PFSK-1 (cell line): ENCODE results near the gene RXFP1.

ENCODE experiments used
- FOXP2 ChIP-seq: optimal IDR thresholded peaks from 2 replicates; pipeline ENCODE3; 2011; ENCODE audit warnings: borderline replicate concordance, control low read depth, inconsistent platforms; ENCODE audit not compliant: insufficient read depth; ENCODE audit errors: extremely low read length, extremely low read depth
- POLR2AphosphoS5 ChIP-seq: IDR thresholded peaks from 2 replicates; pipeline ENCODE4 v1.6.1; 2012; ENCODE audit warnings: low read depth, mild to moderate bottlenecking, control low read depth, low read length, moderate library complexity
- SIN3A ChIP-seq: IDR thresholded peaks from 2 replicates; pipeline ENCODE4 v1.6.1; 2012; ENCODE audit warnings: mild to moderate bottlenecking, low read length, moderate library complexity, borderline replicate concordance; ENCODE audit not compliant: insufficient read depth
- TAF1 ChIP-seq: IDR thresholded peaks from 2 replicates; pipeline ENCODE4 v1.6.1; 2012; ENCODE audit warnings: low read length, control low read depth, borderline replicate concordance; ENCODE audit not compliant: insufficient read depth
- TF ChIP-seq, protein P1 (sequence below), 2 experiments: IDR thresholded peaks; 2 replicates each; pipeline versions ENCODE4 v1.6.1 to v1.8.0; 2011 to 2012; ENCODE audit warnings: low read depth in 2 of 2, low read length in 2 of 2, control low read depth in 1 of 2, inconsistent platforms in 1 of 2, mild to moderate bottlenecking in 1 of 2, moderate library complexity in 1 of 2; ENCODE audit not compliant: insufficient read depth in 1 of 2

Gene RXFP1

GRCh38 chr4:158534727-158535126 lies 13.0 kb downstream of the RXFP1 start:
- TF ChIP-seq SIN3A (no peak), POLR2AphosphoS5 (no peak), FOXP2 (no peak), TAF1 (no peak)
- TF ChIP-seq, protein P1, sequence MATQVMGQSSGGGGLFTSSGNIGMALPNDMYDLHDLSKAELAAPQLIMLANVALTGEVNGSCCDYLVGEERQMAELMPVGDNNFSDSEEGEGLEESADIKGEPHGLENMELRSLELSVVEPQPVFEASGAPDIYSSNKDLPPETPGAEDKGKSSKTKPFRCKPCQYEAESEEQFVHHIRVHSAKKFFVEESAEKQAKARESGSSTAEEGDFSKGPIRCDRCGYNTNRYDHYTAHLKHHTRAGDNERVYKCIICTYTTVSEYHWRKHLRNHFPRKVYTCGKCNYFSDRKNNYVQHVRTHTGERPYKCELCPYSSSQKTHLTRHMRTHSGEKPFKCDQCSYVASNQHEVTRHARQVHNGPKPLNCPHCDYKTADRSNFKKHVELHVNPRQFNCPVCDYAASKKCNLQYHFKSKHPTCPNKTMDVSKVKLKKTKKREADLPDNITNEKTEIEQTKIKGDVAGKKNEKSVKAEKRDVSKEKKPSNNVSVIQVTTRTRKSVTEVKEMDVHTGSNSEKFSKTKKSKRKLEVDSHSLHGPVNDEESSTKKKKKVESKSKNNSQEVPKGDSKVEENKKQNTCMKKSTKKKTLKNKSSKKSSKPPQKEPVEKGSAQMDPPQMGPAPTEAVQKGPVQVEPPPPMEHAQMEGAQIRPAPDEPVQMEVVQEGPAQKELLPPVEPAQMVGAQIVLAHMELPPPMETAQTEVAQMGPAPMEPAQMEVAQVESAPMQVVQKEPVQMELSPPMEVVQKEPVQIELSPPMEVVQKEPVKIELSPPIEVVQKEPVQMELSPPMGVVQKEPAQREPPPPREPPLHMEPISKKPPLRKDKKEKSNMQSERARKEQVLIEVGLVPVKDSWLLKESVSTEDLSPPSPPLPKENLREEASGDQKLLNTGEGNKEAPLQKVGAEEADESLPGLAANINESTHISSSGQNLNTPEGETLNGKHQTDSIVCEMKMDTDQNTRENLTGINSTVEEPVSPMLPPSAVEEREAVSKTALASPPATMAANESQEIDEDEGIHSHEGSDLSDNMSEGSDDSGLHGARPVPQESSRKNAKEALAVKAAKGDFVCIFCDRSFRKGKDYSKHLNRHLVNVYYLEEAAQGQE (IDR thresholded peaks at IDR 0.05; ENCODE audit: insufficient read depth in 1 of 2, low read depth in 2 of 2, low read length in 2 of 2) = no peak

DNA sequence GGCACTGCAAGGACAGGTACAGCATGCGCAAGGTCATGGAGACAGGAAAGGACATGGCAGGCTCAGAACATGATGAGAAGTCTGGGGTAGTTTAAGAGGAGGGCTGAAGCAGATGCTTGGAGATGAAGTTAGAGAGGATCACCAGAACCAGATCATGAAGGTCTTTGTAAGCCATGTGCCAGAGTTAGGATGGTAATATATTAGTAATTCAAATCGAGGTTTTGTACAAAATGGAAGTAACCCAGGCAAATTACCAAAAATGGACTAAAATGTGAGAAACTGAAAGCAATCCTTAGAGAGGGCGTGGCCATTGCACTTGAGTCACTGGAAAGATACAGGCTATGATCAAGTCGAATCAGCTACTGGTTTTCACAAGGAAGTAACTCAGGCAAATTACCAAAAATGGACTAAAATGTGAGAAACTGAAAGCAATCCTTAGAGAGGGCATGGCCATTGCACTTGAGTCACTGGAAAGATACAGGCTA lies 13.5 kb downstream of the RXFP1 start:
- no peak for TF ChIP-seq POLR2AphosphoS5
- TF ChIP-seq TAF1 = no peak
- TF ChIP-seq SIN3A = no peak
- TF ChIP-seq FOXP2 = no peak
- TF ChIP-seq, protein P1 (IDR thresholded peaks at IDR 0.05; ENCODE audit: insufficient read depth in 1 of 2, low read depth in 2 of 2, low read length in 2 of 2) = no peak

DNA sequence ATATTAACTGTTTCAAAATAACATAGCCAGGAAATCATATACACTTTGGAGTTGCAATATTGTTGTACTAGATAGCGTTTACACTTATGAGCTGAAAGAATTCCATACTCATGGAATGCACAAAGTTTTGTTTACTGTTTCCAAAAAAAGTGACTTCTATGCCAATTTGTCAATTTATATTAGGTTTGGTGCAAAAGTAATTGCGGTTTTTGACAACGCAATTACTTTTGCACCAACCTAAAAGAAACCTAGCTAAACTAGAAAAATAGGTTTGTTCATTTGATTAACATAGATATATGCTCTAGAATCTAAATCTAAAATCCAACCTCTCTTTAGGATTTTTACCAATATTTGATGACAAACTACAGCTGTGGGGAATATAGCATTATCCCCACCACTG lies 15.2 kb downstream of the RXFP1 start:
- TF ChIP-seq SIN3A (no peak), POLR2AphosphoS5 (no peak), TAF1 (no peak), FOXP2 (no peak)
- TF ChIP-seq, protein P1 (IDR thresholded peaks at IDR 0.05; ENCODE audit: insufficient read depth in 1 of 2, low read depth in 2 of 2, low read length in 2 of 2) = no peak

DNA sequence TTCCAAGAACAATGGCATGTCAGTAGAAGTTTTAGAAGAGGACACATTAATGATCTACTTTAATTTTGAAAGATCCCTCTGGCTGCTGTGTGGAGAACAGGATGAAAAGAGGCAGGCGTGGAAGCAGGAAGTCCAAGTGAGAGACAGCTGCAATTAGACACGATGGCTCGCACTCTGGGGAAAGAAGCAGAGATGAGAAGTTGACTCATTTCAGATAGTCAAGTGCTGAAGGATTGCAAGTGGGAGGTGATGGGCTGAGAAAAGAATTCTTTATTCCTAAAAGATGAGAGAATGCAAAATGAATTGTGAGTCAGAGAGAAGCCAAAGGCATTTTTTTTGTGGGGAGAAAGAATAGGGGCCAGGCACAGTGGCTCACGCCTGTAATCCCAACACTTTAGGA lies 16.5 kb downstream of the RXFP1 start:
- no peak for TF ChIP-seq SIN3A
- no peak for TF ChIP-seq POLR2AphosphoS5
- TF ChIP-seq, protein P1 (IDR thresholded peaks at IDR 0.05; ENCODE audit: insufficient read depth in 1 of 2, low read depth in 2 of 2, low read length in 2 of 2) = no peak
- no peak for TF ChIP-seq TAF1
- TF ChIP-seq FOXP2 = no peak

DNA sequence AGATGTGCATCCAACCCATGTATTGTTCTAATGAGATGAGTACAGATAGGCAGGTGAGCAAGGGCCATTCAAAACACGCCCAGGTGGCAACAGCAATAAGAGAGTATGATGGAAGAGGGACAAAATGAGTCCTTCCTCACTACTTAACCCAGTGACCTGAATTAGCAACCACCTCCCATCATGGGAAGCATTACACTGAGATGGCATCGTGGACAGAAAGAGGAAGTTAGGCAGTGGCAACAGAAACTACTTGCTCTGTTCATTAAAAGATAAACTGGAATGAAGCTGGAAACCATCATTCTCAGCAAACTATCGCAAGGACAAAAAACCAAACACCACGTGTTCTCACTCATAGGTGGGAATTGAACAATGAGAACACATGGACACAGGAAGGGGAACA lies 17.2 kb downstream of the RXFP1 start:
- no peak for TF ChIP-seq FOXP2
- no peak for TF ChIP-seq SIN3A
- TF ChIP-seq TAF1 = no peak
- no peak for TF ChIP-seq POLR2AphosphoS5
- TF ChIP-seq, protein P1 (IDR thresholded peaks at IDR 0.05; ENCODE audit: insufficient read depth in 1 of 2, low read depth in 2 of 2, low read length in 2 of 2) = no peak
